GM23338 (cell line): ENCODE data around the gene FBRSL1. TPM values are rescaled to one million over a fixed set of nuclear protein-coding genes. Genes with fewer than 3 reads are reported as not detected.

Source experiments
- ATAC-seq: fragments of 200-7000 bp; cut with Tn5 transposase; 3 replicates; pipeline ENCODE4 v1.9.1; 2020
- DNase-seq: peaks from one replicate; pipeline ENCODE4 v3.0.0-alpha.2; 2015; ENCODE audit warnings: low spot score
- H2AFZ ChIP-seq: fragments of 200-600 bp; sonication (generic); 2 replicates; pipeline ENCODE4 v1.8.0; 2016; ENCODE audit warnings: antibody characterized with exemption, mild to moderate bottlenecking, moderate library complexity
- H3F3A ChIP-seq: fragments of 200-600 bp; sonication (generic); replicated peaks from 2 replicates; pipeline ENCODE4 v1.8.0; 2017; ENCODE audit warnings: antibody characterized with exemption, mixed run types, low read depth
- H3K27ac ChIP-seq: fragments of 200-600 bp; sonication (generic); 2 replicates; pipeline ENCODE4 v1.6.1; 2016; ENCODE audit warnings: low read depth
- H3K27me3 ChIP-seq: fragments of 200-600 bp; sonication (generic); 2 replicates; pipeline ENCODE4 v1.8.0; 2016; ENCODE audit warnings: mild to moderate bottlenecking, mixed run types, moderate library complexity; ENCODE audit not compliant: insufficient read depth
- H3K36me3 ChIP-seq: fragments of 200-600 bp; sonication (generic); 2 replicates; pipeline ENCODE4 v1.8.0; 2016; ENCODE audit warnings: mild to moderate bottlenecking; ENCODE audit not compliant: insufficient read depth
- H3K4me1 ChIP-seq: fragments of 200-600 bp; sonication (generic); 2 replicates; pipeline ENCODE4 v1.8.0; 2016; ENCODE audit warnings: mild to moderate bottlenecking, moderate library complexity; ENCODE audit not compliant: insufficient read depth
- H3K4me2 ChIP-seq: fragments of 200-600 bp; sonication (generic); 2 replicates; pipeline ENCODE4 v1.7.1; 2017; ENCODE audit warnings: mixed run types
- H3K4me3 ChIP-seq: fragments of 200-600 bp; sonication (generic); 2 replicates; pipeline ENCODE4 v1.6.1; 2016; ENCODE audit warnings: mixed run types
- H3K79me2 ChIP-seq: fragments of 200-600 bp; sonication (generic); replicated peaks from 2 replicates; pipeline ENCODE4 v1.8.0; 2017; ENCODE audit warnings: mild to moderate bottlenecking; ENCODE audit not compliant: insufficient read depth
- H3K9me2 ChIP-seq: fragments of 200-600 bp; sonication (generic); 2 replicates; pipeline ENCODE4 v1.8.0; 2017; ENCODE audit not compliant: insufficient read depth
- H4K20me1 ChIP-seq: fragments of 200-600 bp; sonication (generic); replicated peaks from 2 replicates; pipeline ENCODE4 v1.8.0; 2017; ENCODE audit warnings: mild to moderate bottlenecking; ENCODE audit not compliant: insufficient read depth
- H3K27ac Mint-ChIP-seq: 2 replicates; pipeline ENCODE4 v1.8.0; 2020; ENCODE audit warnings: inconsistent platforms, mild to moderate bottlenecking, moderate library complexity, mixed read lengths
- H3K27me3 Mint-ChIP-seq: 3 replicates; pipeline ENCODE4 v1.8.0; 2022; ENCODE audit warnings: low read depth, mild to moderate bottlenecking, moderate library complexity, mixed read lengths, inconsistent platforms; ENCODE audit not compliant: insufficient read depth, poor library complexity
- H3K36me3 Mint-ChIP-seq: 3 replicates; pipeline ENCODE4 v1.8.0; 2021; ENCODE audit warnings: low read depth, mild to moderate bottlenecking, inconsistent platforms, moderate library complexity, mixed read lengths
- H3K4me1 Mint-ChIP-seq: 3 replicates; pipeline ENCODE4 v1.8.0; 2020; ENCODE audit warnings: mild to moderate bottlenecking, inconsistent platforms, mixed read lengths
- H3K4me3 Mint-ChIP-seq: 3 replicates; pipeline ENCODE4 v1.8.0; 2021; ENCODE audit warnings: moderate library complexity, mild to moderate bottlenecking, inconsistent platforms, mixed read lengths
- H3K9me3 Mint-ChIP-seq: 3 replicates; pipeline ENCODE4 v1.8.0; 2020; ENCODE audit warnings: moderate library complexity, mild to moderate bottlenecking, inconsistent platforms, mixed read lengths
- CREB1 ChIP-seq: fragments of 250-450 bp; sonication (Bioruptor Pico); IDR thresholded peaks from 2 replicates; pipeline ENCODE4 v1.5.0; 2020; ENCODE audit warnings: low read depth, mild to moderate bottlenecking, moderate library complexity
- EZH2 ChIP-seq: fragments of 200-600 bp; sonication (generic); IDR thresholded peaks from one replicate; pipeline ENCODE4 v1.8.0; 2017; ENCODE audit warnings: antibody characterized with exemption, mild to moderate bottlenecking, low read depth; ENCODE audit not compliant: unreplicated experiment
- EZH2phosphoT487 ChIP-seq: fragments of 200-600 bp; sonication (generic); IDR thresholded peaks from one replicate; pipeline ENCODE4 v1.8.1; 2018; ENCODE audit warnings: antibody characterized with exemption; ENCODE audit not compliant: unreplicated experiment
- JUNB ChIP-seq: IDR thresholded peaks from one replicate; pipeline ENCODE4 v1.6.1; 2016; ENCODE audit warnings: antibody characterized with exemption; ENCODE audit not compliant: unreplicated experiment
- NANOG ChIP-seq: IDR thresholded peaks from 2 replicates; pipeline ENCODE4 v1.6.1; 2016; ENCODE audit warnings: antibody characterized with exemption, borderline replicate concordance
- POLR2AphosphoS5 ChIP-seq: IDR thresholded peaks from 2 replicates; pipeline ENCODE4 v1.6.1; 2016; ENCODE audit warnings: antibody characterized with exemption, low read depth
- STAT1 ChIP-seq: IDR thresholded peaks from one replicate; pipeline ENCODE4 v1.6.1; 2016; ENCODE audit warnings: antibody characterized with exemption; ENCODE audit not compliant: unreplicated experiment
- ZNF114 ChIP-seq: fragments of 250-450 bp; sonication (Bioruptor Pico); IDR thresholded peaks from 2 replicates; pipeline ENCODE4 v1.5.0; 2020; ENCODE audit warnings: mild to moderate bottlenecking, moderate library complexity
- ZNF331 ChIP-seq: fragments of 250-450 bp; sonication (Bioruptor Pico); IDR thresholded peaks from 2 replicates; pipeline ENCODE4 v1.5.0; 2020; ENCODE audit warnings: low read depth, mild to moderate bottlenecking, moderate library complexity
- polyA plus RNA-seq: library from polyadenylated mRNA; unstranded; fragments of >200 nt; fragmentation: Nextera tagmentation; extraction: Ambion mirVana; gene quantifications from 2 replicates; pipeline ENCODE4 v1.2.1, GENCODE V29; 2016
- total RNA-seq: library from RNA; depleted of rRNA; stranded (reverse); fragments of >200 nt; shearing (Covaris generic); gene quantifications from 2 replicates; pipeline ENCODE4 v1.2.3, GENCODE V29; 2014
- TF ChIP-seq, protein P1 (sequence below): fragments of 250-450 bp; sonication (Bioruptor Pico); IDR thresholded peaks from 2 replicates; pipeline ENCODE4 v1.5.0; 2020; ENCODE audit warnings: mild to moderate bottlenecking, moderate library complexity
- TF ChIP-seq, protein P2 (sequence below): IDR thresholded peaks from one replicate; pipeline ENCODE4 v1.6.1; 2018; ENCODE audit warnings: antibody characterized with exemption; ENCODE audit not compliant: unreplicated experiment
- TF ChIP-seq, protein P3 (sequence below), 2 experiments: fragments of 200-600 bp in 1 of 2; sonication (generic) in 1 of 2; conservative IDR thresholded peaks; 2 replicates each; pipeline versions ENCODE4 v1.5.1 to v1.6.1; 2016 to 2017; ENCODE audit warnings: antibody characterized with exemption in 2 of 2, low read depth in 2 of 2, mild to moderate bottlenecking in 2 of 2, moderate library complexity in 1 of 2
- TF ChIP-seq, protein P4 (sequence below): IDR thresholded peaks from 2 replicates; pipeline ENCODE4 v1.6.1; 2016; ENCODE audit warnings: antibody characterized with exemption

The FBRSL1 gene
- total and polyA plus RNA-seq, 2 experiments from 2014 or later: 37.8 to 89.8 TPM

DNA sequence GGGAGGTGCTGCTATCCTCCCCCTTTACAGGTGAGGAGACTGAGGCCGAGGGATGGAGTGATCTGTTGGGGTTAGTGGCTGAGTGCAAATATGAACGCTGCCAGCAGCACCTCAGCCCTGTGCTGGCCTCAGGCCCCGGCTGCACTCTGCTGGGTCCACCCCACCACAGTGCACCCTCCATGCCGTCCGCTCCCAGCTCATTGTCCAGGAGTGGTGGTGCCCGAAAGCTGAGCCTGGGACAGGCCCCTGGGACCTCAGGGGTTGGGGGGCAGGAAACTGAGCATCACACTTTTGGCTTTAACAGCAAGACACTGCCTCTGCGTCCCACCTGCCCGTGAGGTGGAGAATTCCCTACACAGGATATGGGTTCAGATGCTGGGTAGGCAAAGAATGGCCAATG lies 31.5 kb upstream of the FBRSL1 start:
- Mint-ChIP-seq H3K4me1 (no peaks in the 10 kb centered on the region; the same call in 2 of the 3 replicates), H3K4me3 (no peak overlapping the region), H3K27me3 (peaks cover 52% of the 10 kb centered on the region), H3K27ac (no peak overlapping the region), H3K9me3 (peaks cover 24% of the 10 kb centered on the region), H3K36me3 (peaks cover 6% of the 10 kb centered on the region; the same call in 2 of the 3 replicates)
- H3F3A ChIP-seq: peaks cover 10% of the 10 kb centered on the region; the same call in 1 of the 2 replicates
- no peak overlapping the region for H3K27ac ChIP-seq
- no peaks in the 10 kb centered on the region for H3K9me2 ChIP-seq
- DNase-seq (no peak), ATAC-seq (no peak)
- no peaks in the 10 kb centered on the region for H4K20me1 ChIP-seq
- H3K4me2 ChIP-seq: no peak overlapping the region
- no peak overlapping the region for H2AFZ ChIP-seq
- no peaks in the 10 kb centered on the region for H3K4me1 ChIP-seq
- H3K79me2 ChIP-seq: no peaks in the 10 kb centered on the region
- H3K36me3 ChIP-seq: no peaks in the 10 kb centered on the region
- TF ChIP-seq, protein P1, sequence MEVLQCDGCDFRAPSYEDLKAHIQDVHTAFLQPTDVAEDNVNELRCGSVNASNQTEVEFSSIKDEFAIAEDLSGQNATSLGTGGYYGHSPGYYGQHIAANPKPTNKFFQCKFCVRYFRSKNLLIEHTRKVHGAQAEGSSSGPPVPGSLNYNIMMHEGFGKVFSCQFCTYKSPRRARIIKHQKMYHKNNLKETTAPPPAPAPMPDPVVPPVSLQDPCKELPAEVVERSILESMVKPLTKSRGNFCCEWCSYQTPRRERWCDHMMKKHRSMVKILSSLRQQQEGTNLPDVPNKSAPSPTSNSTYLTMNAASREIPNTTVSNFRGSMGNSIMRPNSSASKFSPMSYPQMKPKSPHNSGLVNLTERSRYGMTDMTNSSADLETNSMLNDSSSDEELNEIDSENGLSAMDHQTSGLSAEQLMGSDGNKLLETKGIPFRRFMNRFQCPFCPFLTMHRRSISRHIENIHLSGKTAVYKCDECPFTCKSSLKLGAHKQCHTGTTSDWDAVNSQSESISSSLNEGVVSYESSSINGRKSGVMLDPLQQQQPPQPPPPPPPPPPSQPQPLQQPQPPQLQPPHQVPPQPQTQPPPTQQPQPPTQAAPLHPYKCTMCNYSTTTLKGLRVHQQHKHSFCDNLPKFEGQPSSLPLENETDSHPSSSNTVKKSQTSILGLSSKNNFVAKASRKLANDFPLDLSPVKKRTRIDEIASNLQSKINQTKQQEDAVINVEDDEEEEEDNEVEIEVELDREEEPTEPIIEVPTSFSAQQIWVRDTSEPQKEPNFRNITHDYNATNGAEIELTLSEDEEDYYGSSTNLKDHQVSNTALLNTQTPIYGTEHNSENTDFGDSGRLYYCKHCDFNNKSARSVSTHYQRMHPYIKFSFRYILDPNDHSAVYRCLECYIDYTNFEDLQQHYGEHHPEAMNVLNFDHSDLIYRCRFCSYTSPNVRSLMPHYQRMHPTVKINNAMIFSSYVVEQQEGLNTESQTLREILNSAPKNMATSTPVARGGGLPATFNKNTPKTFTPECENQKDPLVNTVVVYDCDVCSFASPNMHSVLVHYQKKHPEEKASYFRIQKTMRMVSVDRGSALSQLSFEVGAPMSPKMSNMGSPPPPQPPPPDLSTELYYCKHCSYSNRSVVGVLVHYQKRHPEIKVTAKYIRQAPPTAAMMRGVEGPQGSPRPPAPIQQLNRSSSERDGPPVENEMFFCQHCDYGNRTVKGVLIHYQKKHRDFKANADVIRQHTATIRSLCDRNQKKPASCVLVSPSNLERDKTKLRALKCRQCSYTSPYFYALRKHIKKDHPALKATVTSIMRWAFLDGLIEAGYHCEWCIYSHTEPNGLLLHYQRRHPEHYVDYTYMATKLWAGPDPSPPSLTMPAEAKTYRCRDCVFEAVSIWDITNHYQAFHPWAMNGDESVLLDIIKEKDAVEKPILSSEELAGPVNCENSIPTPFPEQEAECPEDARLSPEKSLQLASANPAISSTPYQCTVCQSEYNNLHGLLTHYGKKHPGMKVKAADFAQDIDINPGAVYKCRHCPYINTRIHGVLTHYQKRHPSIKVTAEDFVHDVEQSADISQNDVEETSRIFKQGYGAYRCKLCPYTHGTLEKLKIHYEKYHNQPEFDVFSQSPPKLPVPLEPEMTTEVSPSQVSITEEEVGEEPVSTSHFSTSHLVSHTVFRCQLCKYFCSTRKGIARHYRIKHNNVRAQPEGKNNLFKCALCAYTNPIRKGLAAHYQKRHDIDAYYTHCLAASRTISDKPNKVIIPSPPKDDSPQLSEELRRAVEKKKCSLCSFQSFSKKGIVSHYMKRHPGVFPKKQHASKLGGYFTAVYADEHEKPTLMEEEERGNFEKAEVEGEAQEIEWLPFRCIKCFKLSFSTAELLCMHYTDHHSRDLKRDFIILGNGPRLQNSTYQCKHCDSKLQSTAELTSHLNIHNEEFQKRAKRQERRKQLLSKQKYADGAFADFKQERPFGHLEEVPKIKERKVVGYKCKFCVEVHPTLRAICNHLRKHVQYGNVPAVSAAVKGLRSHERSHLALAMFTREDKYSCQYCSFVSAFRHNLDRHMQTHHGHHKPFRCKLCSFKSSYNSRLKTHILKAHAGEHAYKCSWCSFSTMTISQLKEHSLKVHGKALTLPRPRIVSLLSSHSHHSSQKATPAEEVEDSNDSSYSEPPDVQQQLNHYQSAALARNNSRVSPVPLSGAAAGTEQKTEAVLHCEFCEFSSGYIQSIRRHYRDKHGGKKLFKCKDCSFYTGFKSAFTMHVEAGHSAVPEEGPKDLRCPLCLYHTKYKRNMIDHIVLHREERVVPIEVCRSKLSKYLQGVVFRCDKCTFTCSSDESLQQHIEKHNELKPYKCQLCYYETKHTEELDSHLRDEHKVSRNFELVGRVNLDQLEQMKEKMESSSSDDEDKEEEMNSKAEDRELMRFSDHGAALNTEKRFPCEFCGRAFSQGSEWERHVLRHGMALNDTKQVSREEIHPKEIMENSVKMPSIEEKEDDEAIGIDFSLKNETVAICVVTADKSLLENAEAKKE (CRISPR knock-in tag): no peak
- no peak for TF ChIP-seq ZNF331 (CRISPR knock-in tag)
- TF ChIP-seq, protein P2, sequence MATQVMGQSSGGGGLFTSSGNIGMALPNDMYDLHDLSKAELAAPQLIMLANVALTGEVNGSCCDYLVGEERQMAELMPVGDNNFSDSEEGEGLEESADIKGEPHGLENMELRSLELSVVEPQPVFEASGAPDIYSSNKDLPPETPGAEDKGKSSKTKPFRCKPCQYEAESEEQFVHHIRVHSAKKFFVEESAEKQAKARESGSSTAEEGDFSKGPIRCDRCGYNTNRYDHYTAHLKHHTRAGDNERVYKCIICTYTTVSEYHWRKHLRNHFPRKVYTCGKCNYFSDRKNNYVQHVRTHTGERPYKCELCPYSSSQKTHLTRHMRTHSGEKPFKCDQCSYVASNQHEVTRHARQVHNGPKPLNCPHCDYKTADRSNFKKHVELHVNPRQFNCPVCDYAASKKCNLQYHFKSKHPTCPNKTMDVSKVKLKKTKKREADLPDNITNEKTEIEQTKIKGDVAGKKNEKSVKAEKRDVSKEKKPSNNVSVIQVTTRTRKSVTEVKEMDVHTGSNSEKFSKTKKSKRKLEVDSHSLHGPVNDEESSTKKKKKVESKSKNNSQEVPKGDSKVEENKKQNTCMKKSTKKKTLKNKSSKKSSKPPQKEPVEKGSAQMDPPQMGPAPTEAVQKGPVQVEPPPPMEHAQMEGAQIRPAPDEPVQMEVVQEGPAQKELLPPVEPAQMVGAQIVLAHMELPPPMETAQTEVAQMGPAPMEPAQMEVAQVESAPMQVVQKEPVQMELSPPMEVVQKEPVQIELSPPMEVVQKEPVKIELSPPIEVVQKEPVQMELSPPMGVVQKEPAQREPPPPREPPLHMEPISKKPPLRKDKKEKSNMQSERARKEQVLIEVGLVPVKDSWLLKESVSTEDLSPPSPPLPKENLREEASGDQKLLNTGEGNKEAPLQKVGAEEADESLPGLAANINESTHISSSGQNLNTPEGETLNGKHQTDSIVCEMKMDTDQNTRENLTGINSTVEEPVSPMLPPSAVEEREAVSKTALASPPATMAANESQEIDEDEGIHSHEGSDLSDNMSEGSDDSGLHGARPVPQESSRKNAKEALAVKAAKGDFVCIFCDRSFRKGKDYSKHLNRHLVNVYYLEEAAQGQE: no peak
- TF ChIP-seq, protein P3, sequence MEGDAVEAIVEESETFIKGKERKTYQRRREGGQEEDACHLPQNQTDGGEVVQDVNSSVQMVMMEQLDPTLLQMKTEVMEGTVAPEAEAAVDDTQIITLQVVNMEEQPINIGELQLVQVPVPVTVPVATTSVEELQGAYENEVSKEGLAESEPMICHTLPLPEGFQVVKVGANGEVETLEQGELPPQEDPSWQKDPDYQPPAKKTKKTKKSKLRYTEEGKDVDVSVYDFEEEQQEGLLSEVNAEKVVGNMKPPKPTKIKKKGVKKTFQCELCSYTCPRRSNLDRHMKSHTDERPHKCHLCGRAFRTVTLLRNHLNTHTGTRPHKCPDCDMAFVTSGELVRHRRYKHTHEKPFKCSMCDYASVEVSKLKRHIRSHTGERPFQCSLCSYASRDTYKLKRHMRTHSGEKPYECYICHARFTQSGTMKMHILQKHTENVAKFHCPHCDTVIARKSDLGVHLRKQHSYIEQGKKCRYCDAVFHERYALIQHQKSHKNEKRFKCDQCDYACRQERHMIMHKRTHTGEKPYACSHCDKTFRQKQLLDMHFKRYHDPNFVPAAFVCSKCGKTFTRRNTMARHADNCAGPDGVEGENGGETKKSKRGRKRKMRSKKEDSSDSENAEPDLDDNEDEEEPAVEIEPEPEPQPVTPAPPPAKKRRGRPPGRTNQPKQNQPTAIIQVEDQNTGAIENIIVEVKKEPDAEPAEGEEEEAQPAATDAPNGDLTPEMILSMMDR (conservative IDR thresholded peaks at IDR 0.05; ENCODE audit: low read depth in 2 of 2): no peak
- no peak for TF ChIP-seq STAT1
- TF ChIP-seq EZH2: no peak
- no peak for TF ChIP-seq POLR2AphosphoS5
- TF ChIP-seq, protein P4, sequence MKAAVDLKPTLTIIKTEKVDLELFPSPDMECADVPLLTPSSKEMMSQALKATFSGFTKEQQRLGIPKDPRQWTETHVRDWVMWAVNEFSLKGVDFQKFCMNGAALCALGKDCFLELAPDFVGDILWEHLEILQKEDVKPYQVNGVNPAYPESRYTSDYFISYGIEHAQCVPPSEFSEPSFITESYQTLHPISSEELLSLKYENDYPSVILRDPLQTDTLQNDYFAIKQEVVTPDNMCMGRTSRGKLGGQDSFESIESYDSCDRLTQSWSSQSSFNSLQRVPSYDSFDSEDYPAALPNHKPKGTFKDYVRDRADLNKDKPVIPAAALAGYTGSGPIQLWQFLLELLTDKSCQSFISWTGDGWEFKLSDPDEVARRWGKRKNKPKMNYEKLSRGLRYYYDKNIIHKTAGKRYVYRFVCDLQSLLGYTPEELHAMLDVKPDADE: no peak
- TF ChIP-seq NANOG: no peak
- TF ChIP-seq EZH2phosphoT487: no peak
- TF ChIP-seq JUNB: no peak
- TF ChIP-seq CREB1 (CRISPR knock-in tag): no peak
- TF ChIP-seq ZNF114 (CRISPR knock-in tag): no peak
- H3K27me3 ChIP-seq: peaks cover 48% of the 10 kb centered on the region
- H3K4me3 ChIP-seq: no peak overlapping the region
